Endodermal cell (in vitro differentiated cells): Measurements from ENCODE around the gene TRMT61A. TPM values are rescaled to one million over a fixed set of nuclear protein-coding genes. Genes with fewer than 3 reads are reported as not detected.
A peak's percentile ranks its signal among the peaks of the same experiment; 100 is the strongest.

ENCODE experiments used
- DNase-seq: peaks from one replicate; pipeline ENCODE4 v3.0.0-alpha.2; 2017
- H3K27ac ChIP-seq: 2 replicates; pipeline ENCODE4 v1.5.1; 2013; ENCODE audit warnings: mild to moderate bottlenecking, low read depth, low read length, moderate library complexity
- H3K27me3 ChIP-seq: 2 replicates; pipeline ENCODE4 v1.6.1; 2013; ENCODE audit warnings: mild to moderate bottlenecking, low read length, moderate library complexity; ENCODE audit not compliant: insufficient read depth, control insufficient read depth, poor library complexity, severe bottlenecking
- H3K36me3 ChIP-seq: 2 replicates; pipeline ENCODE4 v1.7.0; 2013; ENCODE audit warnings: mild to moderate bottlenecking, low read length, moderate library complexity; ENCODE audit not compliant: control insufficient read depth, insufficient read depth
- H3K4me1 ChIP-seq: one replicate; pipeline ENCODE4 v1.7.0; 2013; ENCODE audit warnings: low read length; ENCODE audit not compliant: control insufficient read depth, insufficient read depth
- H3K4me3 ChIP-seq: 2 replicates; pipeline ENCODE4 v1.5.1; 2013; ENCODE audit warnings: mild to moderate bottlenecking, low read length, moderate library complexity
- H3K9ac ChIP-seq: 2 replicates; pipeline ENCODE4 v1.6.1; 2013; ENCODE audit warnings: mild to moderate bottlenecking, low read length, moderate library complexity; ENCODE audit not compliant: poor library complexity, severe bottlenecking; ENCODE audit errors: extremely low read depth
- H3K9me3 ChIP-seq: 2 replicates; pipeline ENCODE4 v1.6.1; 2013; ENCODE audit warnings: mild to moderate bottlenecking, low read length, moderate library complexity; ENCODE audit not compliant: control insufficient read depth
- H3K27ac Mint-ChIP-seq: 2 replicates; pipeline ENCODE4 v1.8.0; 2020; ENCODE audit warnings: mixed read lengths
- H3K27me3 Mint-ChIP-seq: 2 replicates; pipeline ENCODE4 v1.8.0; 2021; ENCODE audit warnings: mild to moderate bottlenecking, mixed read lengths; ENCODE audit not compliant: insufficient read depth
- H3K36me3 Mint-ChIP-seq: 2 replicates; pipeline ENCODE4 v1.8.0; 2020; ENCODE audit warnings: low read depth, mixed read lengths
- H3K4me1 Mint-ChIP-seq: 2 replicates; pipeline ENCODE4 v1.8.0; 2020; ENCODE audit warnings: mixed read lengths
- H3K4me3 Mint-ChIP-seq: 2 replicates; pipeline ENCODE4 v1.8.0; 2020; ENCODE audit warnings: mild to moderate bottlenecking, moderate library complexity, mixed read lengths
- H3K9me3 Mint-ChIP-seq: 2 replicates; pipeline ENCODE4 v1.8.0; 2020; ENCODE audit warnings: mild to moderate bottlenecking, mixed read lengths
- CTCF ChIP-seq: fragments of 200-600 bp; sonication (generic); conservative IDR thresholded peaks from 2 replicates; pipeline ENCODE4 v1.5.0; 2021; ENCODE audit warnings: antibody characterized with exemption, mild to moderate bottlenecking
- WGBS, 2 experiments: methylation state at CpG; one replicate each; pipeline versions ENCODE4 v1.1.5 to v1.1.7; 2013; ENCODE audit warnings: missing lambda C conversion rate in 2 of 2, mixed read lengths in 1 of 2; ENCODE audit not compliant: insufficient coverage in 1 of 2, insufficient read length in 1 of 2; 5-methylcytosine and 5-hydroxymethylcytosine counted together
- total RNA-seq, 2 donors: library from RNA; stranded (reverse); fragmentation: NEBNext Ultra II Directional in 1 of 2; extraction: Animal tissue kit (Norgen Biotek cat#: 25700) in 1 of 2; gene quantifications; 2 replicates in 1 of 2; 3 replicates in 1 of 2; pipeline ENCODE4 v1.2.1, GENCODE V29; 2021

TRMT61A gene
- total RNA-seq, 2 donors from 2014 or later = 7.4 to 7.9 TPM

DNA sequence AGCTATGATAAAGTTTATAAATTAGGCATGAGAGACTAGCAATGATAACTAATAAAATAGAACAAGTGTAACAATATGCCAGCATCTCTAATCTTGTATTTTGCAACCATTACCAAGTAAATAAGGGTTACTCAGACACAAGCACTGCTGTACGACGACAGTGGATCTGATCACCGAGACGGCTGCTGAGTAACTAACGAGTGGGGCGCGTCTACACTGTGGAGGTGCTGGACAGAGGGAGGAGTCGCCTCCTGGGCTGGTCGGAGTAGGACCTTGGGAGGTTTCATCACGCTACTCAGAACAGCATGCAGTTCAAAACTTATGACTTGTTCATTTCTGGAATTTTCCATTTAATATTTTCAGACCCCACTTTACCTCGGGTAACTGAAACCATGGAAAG lies 52.2 kb downstream of the TRMT61A start:
- H3K9me3 Mint-ChIP-seq = no peaks in the 10 kb centered on the region
- no peak overlapping the region for H3K4me3 ChIP-seq
- H3K4me1 ChIP-seq = no peaks in the 10 kb centered on the region
- H3K36me3 ChIP-seq = peaks cover 16% of the 10 kb centered on the region
- peaks cover 6% of the 10 kb centered on the region for H3K4me1 Mint-ChIP-seq
- H3K27me3 ChIP-seq = no peaks in the 10 kb centered on the region
- H3K27ac Mint-ChIP-seq = no peak overlapping the region
- H3K27me3 Mint-ChIP-seq = no peaks in the 10 kb centered on the region
- TF ChIP-seq CTCF = no peak
- no peaks in the 10 kb centered on the region for H3K9me3 ChIP-seq
- H3K36me3 Mint-ChIP-seq = peaks cover 38% of the 10 kb centered on the region
- H3K27ac ChIP-seq = no peak overlapping the region
- DNase-seq = no peak
- H3K4me3 Mint-ChIP-seq = no peak overlapping the region
- H3K9ac ChIP-seq = no peak overlapping the region
- WGBS, 2 experiments = 98% methylated on average over 11 of the region's 11 CpGs

DNA sequence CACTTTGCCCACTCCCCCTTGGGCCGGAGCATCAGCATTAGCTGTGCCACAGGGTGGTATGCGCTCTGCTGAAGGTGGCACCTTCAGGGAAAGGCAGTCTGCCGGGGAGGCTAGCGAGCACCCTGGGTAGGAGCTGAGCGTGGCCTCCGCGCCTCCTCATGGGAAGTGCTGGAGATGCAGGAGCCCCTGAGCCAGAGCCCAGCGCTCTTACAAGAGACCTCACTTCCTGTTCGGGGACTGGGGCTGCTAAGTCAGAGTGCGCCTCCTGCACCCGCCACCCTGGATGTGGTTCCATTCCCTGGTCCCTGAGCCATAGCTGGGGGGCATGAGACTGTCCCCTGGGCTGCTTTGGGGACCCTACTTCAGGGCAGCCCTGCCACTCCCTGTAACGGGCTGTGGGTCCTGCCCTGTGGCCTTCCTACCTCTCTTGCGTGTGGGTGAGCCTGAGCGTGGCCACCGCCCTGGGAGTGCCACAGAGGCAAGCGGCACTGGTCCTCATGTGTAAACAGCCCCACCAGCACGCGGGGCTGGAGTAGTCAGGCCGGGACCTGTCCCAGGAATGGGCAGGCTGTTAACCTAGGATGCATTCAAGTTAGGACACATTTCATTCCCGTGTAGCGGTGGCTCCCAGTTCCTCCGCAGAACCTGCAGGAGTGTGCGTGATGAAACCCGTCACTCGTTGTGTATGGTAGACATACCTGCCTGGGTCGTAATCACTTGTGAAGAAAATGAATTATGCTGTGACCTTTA lies 53.1 kb downstream of the TRMT61A start:
- Histone ChIP-seq H3K36me3 (peaks cover 14% of the 10 kb centered on the region), H3K9me3 (no peaks in the 10 kb centered on the region), H3K4me1 (no peaks in the 10 kb centered on the region), H3K4me3 (no peak overlapping the region), H3K27ac (peak overlapping the region; percentile 24), H3K9ac (no peak overlapping the region), H3K27me3 (no peaks in the 10 kb centered on the region)
- TF ChIP-seq CTCF = no peak
- peaks cover 37% of the 10 kb centered on the region for H3K36me3 Mint-ChIP-seq
- no peaks in the 10 kb centered on the region for H3K4me1 Mint-ChIP-seq
- H3K4me3 Mint-ChIP-seq = no peak overlapping the region
- WGBS, 2 experiments = 94 to 98% methylated on average over 17 to 26 of the region's 26 CpGs
- no peak for DNase-seq
- H3K27me3 Mint-ChIP-seq = no peaks in the 10 kb centered on the region
- H3K9me3 Mint-ChIP-seq = no peaks in the 10 kb centered on the region
- H3K27ac Mint-ChIP-seq = no peak overlapping the region

DNA sequence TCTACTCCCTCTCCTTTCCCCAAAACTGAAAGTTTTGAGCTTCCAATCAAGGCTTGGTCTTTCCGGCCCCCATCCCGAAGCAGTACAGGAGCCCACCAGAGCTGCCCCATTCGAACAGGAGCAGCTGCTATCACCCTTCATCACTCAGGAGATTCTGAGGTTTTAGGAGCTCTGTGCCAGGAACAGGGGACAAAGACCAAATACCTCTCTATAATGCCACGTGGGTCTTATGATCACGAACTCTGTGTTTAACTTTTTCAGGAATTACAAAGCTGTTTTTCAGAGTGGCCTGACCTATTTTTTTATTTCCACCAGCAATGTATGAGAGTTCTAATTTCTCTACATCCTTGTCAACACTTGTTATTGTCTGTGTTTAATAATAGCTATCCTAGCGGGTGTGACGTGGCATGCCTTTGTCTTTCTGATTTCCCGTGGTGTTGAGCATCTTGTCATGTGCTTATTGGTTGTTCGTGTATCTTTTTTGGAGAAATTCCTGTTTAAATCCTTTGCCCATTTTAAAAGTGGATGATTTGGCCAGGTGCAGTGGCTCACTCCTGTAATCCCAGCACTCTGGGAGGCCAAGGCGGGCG lies 55.4 kb downstream of the TRMT61A start:
- Mint-ChIP-seq H3K9me3 (no peaks in the 10 kb centered on the region), H3K4me3 (no peak overlapping the region), H3K27me3 (no peaks in the 10 kb centered on the region), H3K36me3 (peaks cover 39% of the 10 kb centered on the region), H3K27ac (no peak overlapping the region), H3K4me1 (no peaks in the 10 kb centered on the region)
- Histone ChIP-seq H3K4me1 (no peaks in the 10 kb centered on the region), H3K4me3 (no peak overlapping the region), H3K9ac (no peak overlapping the region), H3K27ac (no peak overlapping the region), H3K9me3 (no peaks in the 10 kb centered on the region), H3K36me3 (peaks cover 24% of the 10 kb centered on the region), H3K27me3 (no peaks in the 10 kb centered on the region)
- no peak for TF ChIP-seq CTCF
- no peak for DNase-seq
- 92 to 93% methylated on average over 8 to 11 of the region's 11 CpGs for WGBS, 2 experiments

Other genes with a start within 250 kb of the TRMT61A start
- 100 to 1,000 TPM; 267 to 339 TPM for gene EIF5, start 195.0 kb upstream of the TRMT61A start, total RNA-seq
- 100 to 1,000 TPM in 1 of 2 donors, 10 to 100 TPM in 1; 95.8 to 106 TPM for gene MARK3, start 143.8 kb upstream of the TRMT61A start, total RNA-seq
- gene CKB, start 6.4 kb upstream of the TRMT61A start, total RNA-seq = 100 to 1,000 TPM; 602 to 920 TPM
- gene BAG5, start 33.5 kb downstream of the TRMT61A start, total RNA-seq = 10 to 100 TPM; 27.6 to 28.1 TPM
- gene COA8, start 33.8 kb downstream of the TRMT61A start, total RNA-seq = 10 to 100 TPM; 30.1 to 39.8 TPM
- gene KLC1, start 100.0 kb downstream of the TRMT61A start, total RNA-seq = 100 to 1,000 TPM; 170 to 178 TPM
- 10 to 100 TPM; 39.2 to 42.6 TPM for gene XRCC3, start 186.3 kb downstream of the TRMT61A start, total RNA-seq
- 10 to 100 TPM; 42.5 to 55.6 TPM for gene ZFYVE21, start 186.6 kb downstream of the TRMT61A start, total RNA-seq